Astrocyte of the spinal cord (primary cell): ENCODE measurements around the gene SCNN1B.

Experiments used
- DNase-seq: peaks from one replicate; pipeline ENCODE4 v3.0.0; 2011; ENCODE audit warnings: low read depth, low spot score
- H3K4me3 ChIP-seq: 2 replicates; pipeline ENCODE4 v1.5.1; 2011; ENCODE audit warnings: low read depth, mild to moderate bottlenecking, low read length, moderate library complexity
- in situ Hi-C: cut with HindIII; loops from 2 replicates; pipeline ENCODE4 v1.10.0; 2017; ENCODE audit warnings: low sequenced_read_pairs
- TF ChIP-seq, protein P1 (sequence below): IDR thresholded peaks from 2 replicates; pipeline ENCODE4 v1.5.1; 2012; ENCODE audit warnings: low read depth, mild to moderate bottlenecking, low read length, inconsistent platforms

The SCNN1B gene

DNA sequence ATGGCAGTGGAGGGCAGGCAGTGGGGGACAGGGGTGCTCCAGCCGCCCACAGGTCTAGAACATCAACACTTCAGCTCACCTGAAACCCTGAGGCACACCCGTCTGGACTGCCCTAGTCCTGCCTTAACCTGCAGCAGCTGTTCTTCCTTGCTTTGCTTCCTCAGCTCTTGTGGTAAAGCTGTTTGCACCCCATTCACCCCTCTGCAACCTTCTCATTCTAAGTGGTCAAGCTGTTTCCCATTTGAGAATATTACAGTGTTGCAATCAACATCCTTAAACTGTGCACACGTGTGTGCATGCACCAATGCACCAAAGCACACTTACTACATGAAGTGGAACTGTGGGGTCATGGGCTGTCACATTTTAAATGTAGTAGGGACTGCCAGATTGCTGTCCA is 32.4 kb downstream of the SCNN1B start:
- DNase-seq: no peak
- no peak overlapping the region for H3K4me3 ChIP-seq
- in situ Hi-C loops: no loop called here
- TF ChIP-seq, protein P1, sequence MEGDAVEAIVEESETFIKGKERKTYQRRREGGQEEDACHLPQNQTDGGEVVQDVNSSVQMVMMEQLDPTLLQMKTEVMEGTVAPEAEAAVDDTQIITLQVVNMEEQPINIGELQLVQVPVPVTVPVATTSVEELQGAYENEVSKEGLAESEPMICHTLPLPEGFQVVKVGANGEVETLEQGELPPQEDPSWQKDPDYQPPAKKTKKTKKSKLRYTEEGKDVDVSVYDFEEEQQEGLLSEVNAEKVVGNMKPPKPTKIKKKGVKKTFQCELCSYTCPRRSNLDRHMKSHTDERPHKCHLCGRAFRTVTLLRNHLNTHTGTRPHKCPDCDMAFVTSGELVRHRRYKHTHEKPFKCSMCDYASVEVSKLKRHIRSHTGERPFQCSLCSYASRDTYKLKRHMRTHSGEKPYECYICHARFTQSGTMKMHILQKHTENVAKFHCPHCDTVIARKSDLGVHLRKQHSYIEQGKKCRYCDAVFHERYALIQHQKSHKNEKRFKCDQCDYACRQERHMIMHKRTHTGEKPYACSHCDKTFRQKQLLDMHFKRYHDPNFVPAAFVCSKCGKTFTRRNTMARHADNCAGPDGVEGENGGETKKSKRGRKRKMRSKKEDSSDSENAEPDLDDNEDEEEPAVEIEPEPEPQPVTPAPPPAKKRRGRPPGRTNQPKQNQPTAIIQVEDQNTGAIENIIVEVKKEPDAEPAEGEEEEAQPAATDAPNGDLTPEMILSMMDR: no peak

GRCh38 chr16:23334950-23335349 is 32.8 kb downstream of the SCNN1B start:
- in situ Hi-C loops: no loop called here
- H3K4me3 ChIP-seq: no peak overlapping the region
- TF ChIP-seq, protein P1: no peak
- DNase-seq: no peak

DNA sequence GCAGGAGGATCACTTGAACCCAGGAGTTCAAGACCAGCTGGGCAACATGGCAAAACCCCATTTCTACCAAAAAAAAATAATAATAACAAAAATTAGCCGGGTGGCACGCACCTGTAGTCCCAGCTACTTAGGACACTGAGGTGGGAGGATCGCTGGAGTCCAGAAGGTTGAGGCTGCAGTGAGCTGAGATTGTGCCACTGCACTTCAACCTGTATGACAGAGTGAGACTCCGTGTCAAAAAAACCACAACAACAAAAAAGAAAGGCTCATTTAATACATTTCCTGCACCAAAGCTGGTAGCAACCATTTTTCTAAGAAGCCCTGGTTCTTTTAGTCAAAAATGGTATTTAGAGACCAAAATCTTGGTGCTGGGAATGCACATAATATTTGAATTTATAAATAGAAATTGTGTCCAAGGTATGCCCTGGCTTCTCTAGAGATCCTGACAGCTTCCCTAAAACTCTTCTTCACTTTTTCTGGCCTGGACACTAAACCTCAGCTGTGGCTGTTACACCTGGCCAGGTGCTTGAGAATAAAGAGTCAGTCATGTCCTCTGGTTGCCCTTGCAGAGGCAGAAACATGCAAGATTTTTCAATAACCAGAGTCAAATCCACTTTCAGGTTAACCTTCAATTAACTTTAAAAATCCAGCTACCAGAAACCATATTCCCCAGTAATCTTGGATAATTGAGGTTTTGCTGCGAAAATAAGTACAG is 35.9 kb downstream of the SCNN1B start:
- TF ChIP-seq, protein P1: no peak
- no peak for DNase-seq
- in situ Hi-C loops: no loop called here
- no peak overlapping the region for H3K4me3 ChIP-seq

- no peak for DNase-seq
- TF ChIP-seq, protein P1: no peak
- in situ Hi-C loops: no loop called here
- H3K4me3 ChIP-seq: no peak overlapping the region
Observed at GRCh38 chr16:23339787-23340186, 37.7 kb downstream of the SCNN1B start.

- in situ Hi-C loops: no loop called here
- DNase-seq: no peak
- TF ChIP-seq, protein P1: no peak
- no peak overlapping the region for H3K4me3 ChIP-seq
Observed at GRCh38 chr16:23342083-23342640, 40.1 kb downstream of the SCNN1B start.

DNA sequence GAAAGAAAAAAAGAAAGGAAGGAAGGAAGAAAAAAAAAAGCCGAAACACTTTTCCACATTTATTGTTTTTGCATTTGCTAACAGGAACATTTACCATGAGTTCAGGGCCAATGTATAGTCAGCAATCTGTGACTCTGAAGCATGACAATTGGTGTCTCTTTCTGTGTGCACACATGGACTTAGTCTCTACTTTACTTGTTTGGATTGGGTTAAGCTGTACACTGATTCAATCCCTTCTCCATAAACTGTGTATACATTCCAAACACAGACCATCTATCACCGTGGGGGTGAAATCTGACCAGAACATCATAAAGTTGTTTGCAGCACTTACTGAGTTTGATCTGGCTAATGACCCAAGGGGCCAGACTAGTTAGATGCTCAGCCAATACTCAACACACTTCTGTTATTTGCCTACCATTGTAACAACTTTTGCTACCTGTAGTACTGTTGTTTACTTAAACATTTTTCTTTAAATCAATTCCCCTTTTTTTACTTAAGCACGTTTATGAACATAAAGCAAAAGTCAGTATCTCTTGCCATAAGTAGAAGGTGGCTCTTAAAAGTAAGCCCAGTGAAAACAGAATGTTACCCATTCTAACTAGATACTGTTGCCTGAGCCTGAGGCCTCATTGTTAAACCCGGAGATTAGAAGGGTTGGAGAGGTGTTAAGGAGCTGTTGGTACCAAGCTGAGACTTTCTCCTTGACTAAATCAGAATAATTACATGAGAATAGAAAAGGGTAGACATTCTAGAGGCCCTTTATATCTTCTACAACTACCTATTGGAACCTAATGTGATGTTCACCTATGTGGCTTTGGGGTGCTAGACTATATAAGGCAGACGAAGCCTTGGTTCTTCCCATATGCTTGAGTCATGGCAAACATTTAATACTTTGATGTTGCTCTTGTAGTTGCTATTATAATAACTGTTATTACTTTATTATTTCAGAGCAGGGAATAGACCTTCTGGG is 41.8 kb downstream of the SCNN1B start:
- H3K4me3 ChIP-seq: no peak overlapping the region
- no peak for DNase-seq
- in situ Hi-C loops: no loop called here
- TF ChIP-seq, protein P1: no peak
